ENCODE measurements around the gene ZDHHC12. TPM values are rescaled to one million over a fixed set of nuclear protein-coding genes. Genes with fewer than 3 reads are reported as not detected.

The ZDHHC12 gene
- total and polyA plus RNA-seq, 2 experiments from 2014 or later = 44.0 to 48.1 TPM

GRCh38 chr9:128675382-128675781, 48.5 kb downstream of the ZDHHC12 start:
- DNase-seq = no peak
- H3K27ac ChIP-seq = no peak overlapping the region
- H3K36me3 ChIP-seq (ENCODE audit: low read depth) = no peaks in the 10 kb centered on the region
- H2AFZ ChIP-seq = no peak overlapping the region
- H3K9ac ChIP-seq = no peak overlapping the region
- H3K9me2 ChIP-seq (ENCODE audit: insufficient read depth) = no peaks in the 10 kb centered on the region
- H3K4me1 ChIP-seq (ENCODE audit: insufficient read depth) = no peaks in the 10 kb centered on the region
- no peak for TF ChIP-seq EZH2phosphoT487 (IDR thresholded peaks at IDR 0.05; ENCODE audit: insufficient read depth, low read depth)
- no peak for TF ChIP-seq EZH2 (IDR thresholded peaks at IDR 0.05; ENCODE audit: insufficient read depth, poor library complexity, severe bottlenecking)
- H3K27me3 ChIP-seq (replicated peaks; ENCODE audit: insufficient read depth) = no peaks in the 10 kb centered on the region
- no peaks in the 10 kb centered on the region for H3F3A ChIP-seq (ENCODE audit: insufficient read depth)
- H3K9me3 ChIP-seq (ENCODE audit: low read depth) = no peaks in the 10 kb centered on the region
- no peaks in the 10 kb centered on the region for H3K79me2 ChIP-seq (ENCODE audit: insufficient read depth)
- no peak overlapping the region for H3K4me2 ChIP-seq (ENCODE audit: unreplicated experiment)
- no peak overlapping the region for H3K4me3 ChIP-seq
- WGBS, 2 experiments (ENCODE audit: low coverage in 1 of 2, low lambda C conversion rate in 2 of 2, missing lambda C conversion rate in 2 of 2) = 95 to 97% methylated on average over 4 of the region's 4 CpGs
- in situ Hi-C loops (cut with MboI) = no loop called here
- no peaks in the 10 kb centered on the region for H4K20me1 ChIP-seq (ENCODE audit: insufficient read depth)

Small RNA genes lying within 50 kb of the gene (small RNA-seq; reads per million reads assigned to genes)
- gene RF00017 (ENCODE audit: low read depth, low replicate concordance) = not detected
- gene RN7SL560P (ENCODE audit: low read depth, low replicate concordance) = not detected

Other genes starting within 250 kb of the ZDHHC12 start
- gene GLE1, start 219.4 kb downstream of the ZDHHC12 start, total RNA-seq (2014; rRNA removed; shearing (Covaris generic)) = 27.1 and 31.5 TPM in 2 replicates
- 18.1 and 18.5 TPM in 2 replicates for gene GLE1, start 219.4 kb downstream of the ZDHHC12 start, polyA plus RNA-seq (2016; fragmentation: Nextera tagmentation; extraction: Ambion mirVana)
- gene SPTAN1, start 171.5 kb downstream of the ZDHHC12 start, total RNA-seq (2014; rRNA removed; shearing (Covaris generic)) = 275 and 287 TPM in 2 replicates
- gene SPTAN1, start 171.5 kb downstream of the ZDHHC12 start, polyA plus RNA-seq (2016; fragmentation: Nextera tagmentation; extraction: Ambion mirVana) = 139 and 144 TPM in 2 replicates
- gene DYNC2I2, start 67.3 kb downstream of the ZDHHC12 start, total RNA-seq (2014; rRNA removed; shearing (Covaris generic)) = 64.5 and 93.1 TPM in 2 replicates
- 58.8 and 60.8 TPM in 2 replicates for gene DYNC2I2, start 67.3 kb downstream of the ZDHHC12 start, polyA plus RNA-seq (2016; fragmentation: Nextera tagmentation; extraction: Ambion mirVana)
- gene SET, start 34.9 kb downstream of the ZDHHC12 start, total RNA-seq (2014; rRNA removed; shearing (Covaris generic)) = 263 and 283 TPM in 2 replicates
- gene SET, start 34.9 kb downstream of the ZDHHC12 start, polyA plus RNA-seq (2016; fragmentation: Nextera tagmentation; extraction: Ambion mirVana) = 175 and 183 TPM in 2 replicates
- 0.89 and 2.1 TPM in 2 replicates for gene PKN3, start 21.6 kb downstream of the ZDHHC12 start, total RNA-seq (2014; rRNA removed; shearing (Covaris generic))
- gene PKN3, start 21.6 kb downstream of the ZDHHC12 start, polyA plus RNA-seq (2016; fragmentation: Nextera tagmentation; extraction: Ambion mirVana) = 0.68 and 0.95 TPM in 2 replicates
- 28.9 and 61.7 TPM in 2 replicates for gene ZER1, start 47.8 kb upstream of the ZDHHC12 start, total RNA-seq (2014; rRNA removed; shearing (Covaris generic))
- 18.7 and 20.0 TPM in 2 replicates for gene ZER1, start 47.8 kb upstream of the ZDHHC12 start, polyA plus RNA-seq (2016; fragmentation: Nextera tagmentation; extraction: Ambion mirVana)
- gene TBC1D13, start 63.1 kb upstream of the ZDHHC12 start, total RNA-seq (2014; rRNA removed; shearing (Covaris generic)) = 15.7 and 17.3 TPM in 2 replicates
- gene TBC1D13, start 63.1 kb upstream of the ZDHHC12 start, polyA plus RNA-seq (2016; fragmentation: Nextera tagmentation; extraction: Ambion mirVana) = 21.9 and 25.3 TPM in 2 replicates
- gene ENDOG, start 94.4 kb upstream of the ZDHHC12 start, total RNA-seq (2014; rRNA removed; shearing (Covaris generic)) = 11.6 and 26.7 TPM in 2 replicates
- gene ENDOG, start 94.4 kb upstream of the ZDHHC12 start, polyA plus RNA-seq (2016; fragmentation: Nextera tagmentation; extraction: Ambion mirVana) = 21.3 and 21.4 TPM in 2 replicates
- gene SPOUT1, start 105.7 kb upstream of the ZDHHC12 start, total RNA-seq (2014; rRNA removed; shearing (Covaris generic)) = 15.9 and 53.0 TPM in 2 replicates
- 43.0 and 46.4 TPM in 2 replicates for gene SPOUT1, start 105.7 kb upstream of the ZDHHC12 start, polyA plus RNA-seq (2016; fragmentation: Nextera tagmentation; extraction: Ambion mirVana)
- 5.1 and 5.8 TPM in 2 replicates for gene KYAT1, start 157.8 kb upstream of the ZDHHC12 start, total RNA-seq (2014; rRNA removed; shearing (Covaris generic))
- gene KYAT1, start 157.8 kb upstream of the ZDHHC12 start, polyA plus RNA-seq (2016; fragmentation: Nextera tagmentation; extraction: Ambion mirVana) = 4.4 and 5.5 TPM in 2 replicates
- gene LRRC8A, start 158.0 kb upstream of the ZDHHC12 start, total RNA-seq (2014; rRNA removed; shearing (Covaris generic)) = 35.2 and 37.9 TPM in 2 replicates
- 35.6 and 36.5 TPM in 2 replicates for gene LRRC8A, start 158.0 kb upstream of the ZDHHC12 start, polyA plus RNA-seq (2016; fragmentation: Nextera tagmentation; extraction: Ambion mirVana)
- gene PHYHD1, start 196.9 kb upstream of the ZDHHC12 start, total RNA-seq (2014; rRNA removed; shearing (Covaris generic)) = 4.4 and 4.7 TPM in 2 replicates
- 7.4 and 8.6 TPM in 2 replicates for gene PHYHD1, start 196.9 kb upstream of the ZDHHC12 start, polyA plus RNA-seq (2016; fragmentation: Nextera tagmentation; extraction: Ambion mirVana)
- 31.1 and 36.1 TPM in 2 replicates for gene DOLK, start 223.5 kb upstream of the ZDHHC12 start, total RNA-seq (2014; rRNA removed; shearing (Covaris generic))
- gene DOLK, start 223.5 kb upstream of the ZDHHC12 start, polyA plus RNA-seq (2016; fragmentation: Nextera tagmentation; extraction: Ambion mirVana) = 29.6 and 31.7 TPM in 2 replicates
- gene NUP188, start 223.6 kb upstream of the ZDHHC12 start, total RNA-seq (2014; rRNA removed; shearing (Covaris generic)) = 45.9 and 57.0 TPM in 2 replicates
- 24.9 and 25.7 TPM in 2 replicates for gene NUP188, start 223.6 kb upstream of the ZDHHC12 start, polyA plus RNA-seq (2016; fragmentation: Nextera tagmentation; extraction: Ambion mirVana)

All from GM23248 (cell line).